ENCODE data around the gene YTHDC1.

- TF ChIP-seq CTCF (IDR thresholded peaks at IDR 0.05) (no peak), POLR2A (IDR thresholded peaks at IDR 0.05) (no peak)
These were observed 5.8 kb downstream of the YTHDC1 start for GRCh38 chr4:68344049-68344448.
